GM10248 (cell line): Measurements from ENCODE around the gene UHRF2.

Source experiments
- CTCF ChIA-PET: fragments of 300-600 bp; sonication (Branson Sonifier 250); formaldehyde crosslinking; extraction: SDS; loops from one replicate; lab custom pipeline; 2021; ENCODE audit warnings: antibody characterized with exemption; lab: Yijun Ruan, JAX
- POLR2A ChIA-PET: fragments of 350-650 bp; sonication (Branson Sonifier 250); formaldehyde crosslinking; extraction: SDS; loops from one replicate; lab custom pipeline; 2020; ENCODE audit warnings: antibody characterized with exemption; lab: Yijun Ruan, JAX
- DNase-seq: peaks from one replicate; pipeline ENCODE4 v3.0.0; 2012; ENCODE audit errors: extremely low spot score
- TF ChIP-seq, protein P1 (sequence below): IDR thresholded peaks from 2 replicates; pipeline ENCODE4 v1.5.1; 2012; ENCODE audit warnings: mild to moderate bottlenecking, low read depth; ENCODE audit errors: extremely low read depth, missing control alignments, control extremely low read depth

The UHRF2 gene

DNA sequence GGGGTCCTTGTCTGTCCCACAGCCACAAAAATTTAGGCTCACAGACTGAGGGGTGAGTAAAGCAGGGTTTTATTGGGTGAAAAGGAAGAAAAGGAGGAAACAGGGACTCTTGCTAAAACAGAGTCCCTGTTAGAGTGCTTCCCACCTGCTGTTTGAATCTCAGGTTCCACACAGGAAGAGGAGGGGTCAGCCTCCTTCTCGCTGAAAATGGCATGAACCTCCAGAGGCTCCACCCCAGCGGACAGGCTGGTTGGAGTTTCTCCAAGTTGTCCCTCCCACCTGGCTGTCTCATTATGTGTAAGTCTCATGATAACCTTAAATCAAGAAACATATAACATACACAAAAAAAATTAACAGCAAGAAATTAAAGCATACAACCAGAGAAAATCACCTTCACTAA is 28.3 kb upstream of the UHRF2 start:
- DNase-seq, result no peak
- CTCF ChIA-PET, result no interaction called here
- TF ChIP-seq, protein P1, sequence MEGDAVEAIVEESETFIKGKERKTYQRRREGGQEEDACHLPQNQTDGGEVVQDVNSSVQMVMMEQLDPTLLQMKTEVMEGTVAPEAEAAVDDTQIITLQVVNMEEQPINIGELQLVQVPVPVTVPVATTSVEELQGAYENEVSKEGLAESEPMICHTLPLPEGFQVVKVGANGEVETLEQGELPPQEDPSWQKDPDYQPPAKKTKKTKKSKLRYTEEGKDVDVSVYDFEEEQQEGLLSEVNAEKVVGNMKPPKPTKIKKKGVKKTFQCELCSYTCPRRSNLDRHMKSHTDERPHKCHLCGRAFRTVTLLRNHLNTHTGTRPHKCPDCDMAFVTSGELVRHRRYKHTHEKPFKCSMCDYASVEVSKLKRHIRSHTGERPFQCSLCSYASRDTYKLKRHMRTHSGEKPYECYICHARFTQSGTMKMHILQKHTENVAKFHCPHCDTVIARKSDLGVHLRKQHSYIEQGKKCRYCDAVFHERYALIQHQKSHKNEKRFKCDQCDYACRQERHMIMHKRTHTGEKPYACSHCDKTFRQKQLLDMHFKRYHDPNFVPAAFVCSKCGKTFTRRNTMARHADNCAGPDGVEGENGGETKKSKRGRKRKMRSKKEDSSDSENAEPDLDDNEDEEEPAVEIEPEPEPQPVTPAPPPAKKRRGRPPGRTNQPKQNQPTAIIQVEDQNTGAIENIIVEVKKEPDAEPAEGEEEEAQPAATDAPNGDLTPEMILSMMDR, result no peak
- POLR2A ChIA-PET, result no interaction called here

DNA sequence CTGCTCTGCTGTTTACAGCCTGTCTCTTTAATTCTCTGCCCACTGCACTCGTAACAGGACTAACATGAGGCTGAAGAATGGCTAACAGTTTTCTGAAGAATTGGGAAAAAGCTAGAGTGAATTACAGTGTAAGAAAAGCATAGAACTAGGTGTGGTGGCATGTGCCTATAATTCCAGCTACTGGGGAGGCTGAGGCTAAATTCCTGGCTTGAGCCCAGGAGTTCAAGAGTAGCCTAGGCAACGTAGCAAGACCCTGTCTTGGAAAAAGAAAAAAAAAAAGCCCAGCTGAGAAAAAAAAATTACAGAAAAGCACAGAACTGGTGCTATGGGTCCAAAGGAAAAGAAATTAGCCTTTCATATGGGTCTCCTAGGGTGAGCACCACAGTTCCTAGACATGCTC is 13.9 kb upstream of the UHRF2 start:
- ChIA-PET CTCF (interaction anchor here (0.7 to 1.1 kb wide), 4 partner anchors 10 to 107 kb away, joined by 3 to 6 read pairs (median 4); no protein-coding TSS in a partner anchor), POLR2A (no interaction called here)
- DNase-seq, result no peak
- TF ChIP-seq, protein P1, result no peak

DNA sequence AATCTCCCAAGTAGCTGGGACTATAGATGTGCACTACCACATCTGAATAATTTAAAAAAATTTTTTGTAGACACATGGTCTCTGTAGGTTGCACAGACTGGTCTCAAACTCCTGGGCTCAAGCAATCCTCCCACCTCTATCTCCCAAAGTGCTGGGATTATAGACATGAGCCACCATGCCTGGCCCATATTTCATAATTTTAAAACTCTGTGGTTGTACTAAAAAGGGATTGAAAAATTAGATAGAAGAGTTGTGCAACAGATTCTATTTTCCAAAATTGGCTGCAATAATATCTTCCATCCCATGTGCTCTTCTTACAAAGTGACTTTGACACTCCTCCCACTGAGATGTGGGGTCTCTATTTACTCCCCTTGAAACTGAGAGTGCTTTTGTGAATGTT is 7.6 kb upstream of the UHRF2 start:
- ChIA-PET CTCF (no interaction called here), POLR2A (no interaction called here)
- DNase-seq, result no peak
- TF ChIP-seq, protein P1, result no peak

DNA sequence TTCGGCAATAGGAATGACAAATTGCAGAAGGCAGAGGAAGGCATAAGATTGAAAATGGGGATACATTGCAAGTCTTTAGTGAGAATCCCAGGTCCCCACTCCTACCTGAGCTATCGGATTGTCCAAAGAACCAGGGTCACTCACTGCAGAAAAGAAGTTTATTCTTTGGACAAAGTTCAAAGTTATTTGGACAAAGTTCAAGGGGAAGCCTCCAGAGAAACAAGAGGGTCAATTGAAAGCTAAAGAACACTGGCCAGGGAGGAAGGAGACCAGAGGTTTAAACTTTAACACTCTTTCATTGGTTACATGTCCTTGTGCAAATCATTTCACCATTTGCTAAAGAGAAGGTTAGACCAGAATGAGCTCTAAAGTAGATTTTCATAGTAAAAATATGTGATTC is 5.2 kb upstream of the UHRF2 start:
- POLR2A ChIA-PET, result no interaction called here

DNA sequence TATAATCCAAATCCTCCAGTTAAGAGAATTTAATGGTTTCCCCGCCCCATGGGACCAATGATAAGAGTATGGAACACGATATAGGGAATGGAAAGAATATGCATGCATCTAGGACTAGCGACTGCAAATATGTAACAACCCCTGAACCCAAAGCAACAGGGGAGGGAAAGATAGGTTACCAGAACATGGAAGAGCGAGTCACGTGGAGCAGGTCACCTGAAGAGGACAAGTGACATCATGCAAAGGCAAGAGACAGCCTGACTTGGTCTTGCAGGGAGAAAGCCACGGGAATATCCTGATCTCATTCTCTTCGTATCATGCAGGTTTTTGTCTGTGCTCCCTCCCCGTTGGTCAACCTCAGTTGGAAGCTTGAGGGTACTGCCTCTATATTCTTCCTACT is 4.7 kb upstream of the UHRF2 start:
- TF ChIP-seq, protein P1, result no peak
- POLR2A ChIA-PET, result no interaction called here
- DNase-seq, result no peak
- CTCF ChIA-PET, result interaction anchor here (0.7 to 1.7 kb wide), 3 partner anchors 9 to 354 kb away, joined by 3 to 6 read pairs (median 3); no protein-coding TSS in a partner anchor

More for the DNA sequence above, 5.2 kb upstream of the UHRF2 start:
- CTCF ChIA-PET, result interaction anchor here (0.9 to 1.1 kb wide), 3 partner anchors 53 to 353 kb away, joined by 3 read pairs; no protein-coding TSS in a partner anchor
- TF ChIP-seq, protein P1, result no peak
- no peak for DNase-seq

DNA sequence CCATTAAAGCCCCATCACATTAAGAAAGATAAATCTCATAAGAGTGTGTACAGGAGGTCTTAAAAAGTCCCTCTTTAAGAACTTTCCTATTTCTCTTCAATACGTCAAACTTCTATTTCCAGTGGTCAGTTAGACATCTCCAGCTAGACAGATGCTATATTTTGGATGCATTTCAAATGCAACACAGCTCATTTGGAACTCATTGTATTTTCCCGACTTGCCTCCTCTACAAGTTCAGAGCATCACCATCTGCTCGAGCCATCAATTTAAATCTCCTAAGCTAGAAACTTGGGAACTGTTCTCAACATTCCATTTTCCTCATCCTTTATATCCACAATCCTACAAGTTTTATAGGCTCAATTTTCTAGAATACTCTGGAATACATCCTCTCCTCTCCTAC is 3.2 kb upstream of the UHRF2 start:
- POLR2A ChIA-PET, result no interaction called here

More for the DNA sequence above, 3.2 kb upstream of the UHRF2 start:
- CTCF ChIA-PET, result interaction anchor here (1.4 to 1.7 kb wide), 2 partner anchors 10 to 55 kb away, joined by 4 to 6 read pairs; no protein-coding TSS in a partner anchor
- TF ChIP-seq, protein P1, result no peak
- DNase-seq, result no peak
